ENCODE data around the gene SCN8A. TPM values are rescaled to one million over a fixed set of nuclear protein-coding genes. Genes with fewer than 3 reads are reported as not detected.

The SCN8A gene
- total and polyA plus RNA-seq, 7 donors, result under 0.01 to 2.1 (median 0.71) TPM

- intact Hi-C loops (cut with DNase I), result no loop called here
- 68 to 83% methylated on average over 11 of the region's 11 CpGs for WGBS, 2 donors
- TF ChIP-seq POLR2A (IDR thresholded peaks at IDR 0.05), result no peak
- no peak for TF ChIP-seq EP300 (IDR thresholded peaks at IDR 0.05)
- TF ChIP-seq CTCF (IDR thresholded peaks at IDR 0.05), result no peak
- no peak for TF ChIP-seq POLR2AphosphoS5 (IDR thresholded peaks at IDR 0.05)
Measured at GRCh38 chr12:51662728-51663154, 71.7 kb downstream of the SCN8A start.

DNA sequence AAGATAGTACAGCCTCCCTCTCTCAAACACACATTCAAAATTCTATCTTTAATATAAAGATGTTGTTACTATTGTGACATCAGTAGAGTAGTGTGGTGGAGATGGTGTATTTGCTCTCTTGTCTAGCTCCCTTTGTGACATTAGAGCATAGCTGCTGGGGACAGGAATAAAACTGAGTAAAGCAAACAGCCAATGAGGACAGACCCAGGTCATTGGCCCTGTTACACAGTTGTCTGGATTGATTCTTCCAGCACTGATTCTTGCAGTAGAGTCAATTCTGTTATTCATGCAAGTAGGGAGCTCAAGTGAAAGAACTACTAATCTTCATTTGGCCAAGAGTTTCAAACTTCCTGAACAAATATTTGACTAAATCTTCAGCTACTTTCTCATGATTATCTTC, 72.4 kb downstream of the SCN8A start:
- no peak overlapping the region for H3K27ac ChIP-seq
- DNase-seq, result no peak
- no peaks in the 10 kb centered on the region for H3K36me3 ChIP-seq
- TF ChIP-seq POLR2A (IDR thresholded peaks at IDR 0.05) (no peak), POLR2AphosphoS5 (IDR thresholded peaks at IDR 0.05) (no peak), EP300 (IDR thresholded peaks at IDR 0.05) (no peak), CTCF (IDR thresholded peaks at IDR 0.05) (no peak)
- H3K9me3 ChIP-seq, result no peaks in the 10 kb centered on the region
- no peak overlapping the region for H3K4me3 ChIP-seq
- intact Hi-C loops (cut with DNase I), result no loop called here
- no peaks in the 10 kb centered on the region for H3K4me1 ChIP-seq
- H3K27me3 ChIP-seq, result no peaks in the 10 kb centered on the region

More at GRCh38 chr12:51662728-51663154, 71.7 kb downstream of the SCN8A start:
- no peaks in the 10 kb centered on the region for H3K36me3 ChIP-seq
- H3K4me3 ChIP-seq, result no peak overlapping the region
- DNase-seq, result no peak
- no peaks in the 10 kb centered on the region for H3K4me1 ChIP-seq
- H3K27me3 ChIP-seq, result no peaks in the 10 kb centered on the region
- no peaks in the 10 kb centered on the region for H3K9me3 ChIP-seq
- no peak overlapping the region for H3K27ac ChIP-seq

- H3K36me3 ChIP-seq, result no peaks in the 10 kb centered on the region
- TF ChIP-seq CTCF (IDR thresholded peaks at IDR 0.05) (no peak), POLR2A (IDR thresholded peaks at IDR 0.05) (no peak), EP300 (IDR thresholded peaks at IDR 0.05) (no peak), POLR2AphosphoS5 (IDR thresholded peaks at IDR 0.05) (no peak)
- intact Hi-C loops (cut with DNase I), result no loop called here
- H3K9me3 ChIP-seq, result no peaks in the 10 kb centered on the region
- no peak overlapping the region for H3K4me3 ChIP-seq
- H3K27ac ChIP-seq, result no peak overlapping the region
- H3K27me3 ChIP-seq, result no peaks in the 10 kb centered on the region
- no peak for DNase-seq
- H3K4me1 ChIP-seq, result no peaks in the 10 kb centered on the region
- 68 to 84% methylated on average over 5 of the region's 5 CpGs for WGBS, 2 donors
Measured at GRCh38 chr12:51666696-51667095, 75.7 kb downstream of the SCN8A start.

DNA sequence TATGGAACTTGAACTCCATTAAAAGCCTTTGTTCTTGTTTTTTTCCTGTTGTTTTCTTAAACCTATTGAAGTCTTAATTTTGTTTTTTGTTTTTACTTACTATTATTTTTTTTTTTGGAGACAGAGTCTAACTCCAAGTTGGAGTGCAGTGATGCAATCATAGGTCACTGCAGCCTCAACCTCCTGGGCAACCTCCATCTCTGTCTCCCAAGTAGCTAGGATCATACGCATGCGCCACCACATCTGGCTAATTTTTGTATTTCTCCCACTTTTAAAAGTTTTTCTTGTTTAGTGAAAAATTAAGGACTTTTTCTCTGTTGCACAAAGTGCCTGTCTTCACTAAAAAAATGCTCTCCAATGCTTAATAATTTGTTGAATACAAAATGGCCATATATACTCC, 76.2 kb downstream of the SCN8A start:
- DNase-seq, result no peak
- intact Hi-C loops (cut with DNase I), result no loop called here
- Histone ChIP-seq H3K9me3 (no peaks in the 10 kb centered on the region), H3K27ac (no peak overlapping the region), H3K4me3 (no peak overlapping the region), H3K27me3 (no peaks in the 10 kb centered on the region), H3K4me1 (no peaks in the 10 kb centered on the region), H3K36me3 (no peaks in the 10 kb centered on the region)
- TF ChIP-seq CTCF (IDR thresholded peaks at IDR 0.05), result no peak
- no peak for TF ChIP-seq POLR2AphosphoS5 (IDR thresholded peaks at IDR 0.05)
- TF ChIP-seq POLR2A (IDR thresholded peaks at IDR 0.05), result no peak
- no peak for TF ChIP-seq EP300 (IDR thresholded peaks at IDR 0.05)
- WGBS, 2 donors, result 97 to 98% methylated on average over 2 of the region's 2 CpGs

DNA sequence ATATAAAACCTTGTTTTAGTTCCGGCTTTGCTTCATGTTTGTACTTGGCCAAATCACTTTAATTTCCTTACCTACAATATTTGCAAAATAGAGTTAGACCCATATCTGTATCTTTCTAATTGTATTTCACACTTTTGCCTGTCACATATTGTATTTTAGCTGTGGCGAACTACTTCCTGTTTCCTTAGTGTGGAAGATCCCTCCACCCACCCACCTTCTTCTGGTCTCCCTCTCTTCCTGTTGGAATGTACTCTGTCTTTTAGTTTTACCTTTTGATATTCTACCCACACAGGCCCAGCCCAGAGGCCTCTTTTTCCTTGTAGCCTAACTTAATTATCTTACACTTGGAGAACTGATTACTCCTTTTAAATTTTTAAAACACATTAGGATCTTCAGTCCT, 78.2 kb downstream of the SCN8A start:
- Histone ChIP-seq H3K4me1 (no peaks in the 10 kb centered on the region), H3K9me3 (no peaks in the 10 kb centered on the region), H3K36me3 (no peaks in the 10 kb centered on the region), H3K27me3 (no peaks in the 10 kb centered on the region), H3K4me3 (no peak overlapping the region), H3K27ac (no peak overlapping the region)
- intact Hi-C loops (cut with DNase I), result no loop called here
- WGBS, 2 donors, result 63 to 73% methylated on average over 2 of the region's 2 CpGs
- no peak for DNase-seq
- TF ChIP-seq EP300 (IDR thresholded peaks at IDR 0.05), result no peak
- TF ChIP-seq CTCF (IDR thresholded peaks at IDR 0.05), result no peak
- no peak for TF ChIP-seq POLR2AphosphoS5 (IDR thresholded peaks at IDR 0.05)
- TF ChIP-seq POLR2A (IDR thresholded peaks at IDR 0.05), result no peak
